Measurements from ENCODE around the gene ADAM22.

The ADAM22 gene

DNA sequence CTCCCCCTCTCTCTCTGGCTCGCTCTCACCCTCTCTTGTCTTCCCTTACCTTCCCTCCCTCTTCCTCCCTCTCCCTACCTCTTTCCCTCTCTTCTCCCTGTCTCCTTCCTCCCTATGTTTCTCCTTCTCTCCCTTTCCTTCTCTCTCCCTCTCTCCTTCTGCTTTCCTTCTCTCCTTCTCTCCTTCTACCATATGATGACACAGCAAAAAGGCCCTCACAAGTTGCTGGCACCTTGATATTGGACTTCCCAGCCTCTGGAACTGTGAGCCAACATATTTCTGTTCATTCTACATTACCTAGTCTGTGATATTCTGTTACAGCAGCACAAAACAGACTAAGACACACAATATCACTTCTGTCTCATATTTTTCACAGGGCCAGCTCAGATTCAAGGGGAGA lies 135.0 kb downstream of the ADAM22 start:
- peaks cover 5% of the 10 kb centered on the region for H3K9me3 Mint-ChIP-seq
- H3K36me3 Mint-ChIP-seq (ENCODE audit: insufficient read depth) = peaks cover 2% of the 10 kb centered on the region
- no peak overlapping the region for H3K27ac Mint-ChIP-seq (ENCODE audit: low read depth)
- ATAC-seq (replicated peaks; ENCODE audit: extremely low read depth, poor library complexity, severe bottlenecking) (no peak), DNase-seq (ENCODE audit: low spot score in 2 of 2) (no peak)
- H3K4me1 Mint-ChIP-seq = no peaks in the 10 kb centered on the region
- no peaks in the 10 kb centered on the region for H3K27me3 Mint-ChIP-seq
- no peak overlapping the region for H3K4me3 Mint-ChIP-seq

GRCh38 chr7:88071994-88072714 lies 138.1 kb downstream of the ADAM22 start:
- H3K4me3 Mint-ChIP-seq = no peak overlapping the region
- H3K27me3 Mint-ChIP-seq = no peaks in the 10 kb centered on the region
- no peaks in the 10 kb centered on the region for H3K4me1 Mint-ChIP-seq
- peaks cover 2% of the 10 kb centered on the region for H3K36me3 Mint-ChIP-seq (ENCODE audit: insufficient read depth)
- H3K27ac Mint-ChIP-seq (ENCODE audit: low read depth) = no peak overlapping the region
- DNase-seq (ENCODE audit: low spot score in 2 of 2) (no peak), ATAC-seq (replicated peaks; ENCODE audit: extremely low read depth, poor library complexity, severe bottlenecking) (no peak)
- H3K9me3 Mint-ChIP-seq = peaks cover 5% of the 10 kb centered on the region

GRCh38 chr7:88072715-88073055 lies 138.6 kb downstream of the ADAM22 start:
- H3K4me1 Mint-ChIP-seq = no peaks in the 10 kb centered on the region
- DNase-seq (ENCODE audit: low spot score in 2 of 2) (no peak), ATAC-seq (replicated peaks; ENCODE audit: extremely low read depth, poor library complexity, severe bottlenecking) (no peak)
- H3K4me3 Mint-ChIP-seq = no peak overlapping the region
- H3K36me3 Mint-ChIP-seq (ENCODE audit: insufficient read depth) = peaks cover 2% of the 10 kb centered on the region
- H3K27ac Mint-ChIP-seq (ENCODE audit: low read depth) = no peak overlapping the region
- H3K27me3 Mint-ChIP-seq = no peaks in the 10 kb centered on the region
- H3K9me3 Mint-ChIP-seq = peaks cover 5% of the 10 kb centered on the region

- peaks cover 2% of the 10 kb centered on the region for H3K36me3 Mint-ChIP-seq (ENCODE audit: insufficient read depth)
These were observed 139.6 kb downstream of the ADAM22 start for GRCh38 chr7:88073626-88074025.

GRCh38 chr7:88075216-88075615 lies 141.2 kb downstream of the ADAM22 start:
- DNase-seq (ENCODE audit: low spot score in 2 of 2) = no peak
- no peak overlapping the region for H3K27ac Mint-ChIP-seq (ENCODE audit: low read depth)
- H3K4me1 Mint-ChIP-seq = no peaks in the 10 kb centered on the region
- H3K4me3 Mint-ChIP-seq = no peak overlapping the region
- ATAC-seq (replicated peaks; ENCODE audit: extremely low read depth, poor library complexity, severe bottlenecking) = no peak
- peaks cover 2% of the 10 kb centered on the region for H3K36me3 Mint-ChIP-seq (ENCODE audit: insufficient read depth)
- H3K27me3 Mint-ChIP-seq = no peaks in the 10 kb centered on the region
- peaks cover 2% of the 10 kb centered on the region for H3K9me3 Mint-ChIP-seq

More at GRCh38 chr7:88073626-88074025, 139.6 kb downstream of the ADAM22 start:
- H3K27me3 Mint-ChIP-seq = no peaks in the 10 kb centered on the region
- DNase-seq (ENCODE audit: low spot score in 2 of 2) (no peak), ATAC-seq (replicated peaks; ENCODE audit: extremely low read depth, poor library complexity, severe bottlenecking) (no peak)
- no peak overlapping the region for H3K27ac Mint-ChIP-seq (ENCODE audit: low read depth)
- H3K9me3 Mint-ChIP-seq = peaks cover 5% of the 10 kb centered on the region
- H3K4me1 Mint-ChIP-seq = no peaks in the 10 kb centered on the region
- H3K4me3 Mint-ChIP-seq = no peak overlapping the region

- no peaks in the 10 kb centered on the region for H3K27me3 Mint-ChIP-seq
- no peaks in the 10 kb centered on the region for H3K4me1 Mint-ChIP-seq
- ATAC-seq (replicated peaks; ENCODE audit: extremely low read depth, poor library complexity, severe bottlenecking) = no peak
- peaks cover 6% of the 10 kb centered on the region for H3K9me3 Mint-ChIP-seq
- peaks cover 4% of the 10 kb centered on the region for H3K36me3 Mint-ChIP-seq (ENCODE audit: insufficient read depth)
- H3K27ac Mint-ChIP-seq (ENCODE audit: low read depth) = no peak overlapping the region
- no peak for DNase-seq (ENCODE audit: low spot score in 2 of 2)
- no peak overlapping the region for H3K4me3 Mint-ChIP-seq
These were observed 149.8 kb downstream of the ADAM22 start for GRCh38 chr7:88083883-88084282.

DNA sequence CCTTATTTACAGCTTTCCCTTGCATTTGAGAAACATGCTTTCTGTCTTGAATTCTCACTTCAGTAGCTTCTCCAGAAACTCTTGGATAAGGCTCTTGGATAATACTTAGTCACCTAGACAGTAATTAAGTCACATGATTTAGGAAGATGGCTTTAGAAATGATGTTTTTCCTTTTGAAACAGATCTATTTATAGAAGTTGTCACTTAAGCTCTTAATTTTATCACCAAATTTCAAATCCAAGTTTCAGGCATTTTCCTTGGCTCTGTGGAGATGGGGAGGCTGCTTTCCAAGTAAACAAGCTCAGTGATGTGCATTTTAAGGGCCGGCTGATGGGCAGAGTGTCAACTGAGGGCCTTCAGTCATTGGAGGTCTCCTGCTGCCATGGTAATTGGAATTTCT lies 155.5 kb downstream of the ADAM22 start:
- no peaks in the 10 kb centered on the region for H3K9me3 Mint-ChIP-seq
- H3K4me1 Mint-ChIP-seq = peaks cover 20% of the 10 kb centered on the region
- H3K36me3 Mint-ChIP-seq (ENCODE audit: insufficient read depth) = no peaks in the 10 kb centered on the region
- no peak for ATAC-seq (replicated peaks; ENCODE audit: extremely low read depth, poor library complexity, severe bottlenecking)
- no peaks in the 10 kb centered on the region for H3K27me3 Mint-ChIP-seq
- DNase-seq (ENCODE audit: low spot score in 2 of 2) = no peak
- H3K27ac Mint-ChIP-seq (ENCODE audit: low read depth) = no peak overlapping the region
- no peak overlapping the region for H3K4me3 Mint-ChIP-seq

DNA sequence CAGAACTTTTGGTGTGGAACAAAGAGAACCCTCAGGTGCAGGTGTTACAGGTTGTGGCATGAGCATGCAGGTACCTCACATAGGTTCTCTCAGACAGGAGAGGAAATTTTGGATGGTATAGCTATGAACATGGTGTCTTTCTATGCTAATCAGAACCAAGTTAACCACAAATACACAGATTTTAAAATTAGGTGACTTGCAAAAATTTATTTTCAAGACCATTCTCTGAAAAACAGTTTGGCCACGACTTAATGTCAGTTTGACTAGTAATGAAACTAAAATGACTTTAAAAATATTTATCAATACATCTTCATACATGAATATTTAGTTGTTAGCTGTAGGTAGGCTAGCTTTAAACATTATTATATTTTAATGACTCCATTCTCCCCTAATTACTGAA lies 156.2 kb downstream of the ADAM22 start:
- Mint-ChIP-seq H3K4me1 (peaks cover 20% of the 10 kb centered on the region), H3K4me3 (no peak overlapping the region), H3K27ac (ENCODE audit: low read depth) (peak overlapping the region; percentile 41), H3K27me3 (no peaks in the 10 kb centered on the region), H3K36me3 (ENCODE audit: insufficient read depth) (no peaks in the 10 kb centered on the region), H3K9me3 (no peaks in the 10 kb centered on the region)
- DNase-seq (ENCODE audit: low spot score in 2 of 2) (no peak), ATAC-seq (replicated peaks; ENCODE audit: extremely low read depth, poor library complexity, severe bottlenecking) (no peak)

- DNase-seq (ENCODE audit: low spot score in 2 of 2) (no peak), ATAC-seq (replicated peaks; ENCODE audit: extremely low read depth, poor library complexity, severe bottlenecking) (peak; percentile 54)
These were observed 156.6 kb downstream of the ADAM22 start for GRCh38 chr7:88090671-88091070.

DNA sequence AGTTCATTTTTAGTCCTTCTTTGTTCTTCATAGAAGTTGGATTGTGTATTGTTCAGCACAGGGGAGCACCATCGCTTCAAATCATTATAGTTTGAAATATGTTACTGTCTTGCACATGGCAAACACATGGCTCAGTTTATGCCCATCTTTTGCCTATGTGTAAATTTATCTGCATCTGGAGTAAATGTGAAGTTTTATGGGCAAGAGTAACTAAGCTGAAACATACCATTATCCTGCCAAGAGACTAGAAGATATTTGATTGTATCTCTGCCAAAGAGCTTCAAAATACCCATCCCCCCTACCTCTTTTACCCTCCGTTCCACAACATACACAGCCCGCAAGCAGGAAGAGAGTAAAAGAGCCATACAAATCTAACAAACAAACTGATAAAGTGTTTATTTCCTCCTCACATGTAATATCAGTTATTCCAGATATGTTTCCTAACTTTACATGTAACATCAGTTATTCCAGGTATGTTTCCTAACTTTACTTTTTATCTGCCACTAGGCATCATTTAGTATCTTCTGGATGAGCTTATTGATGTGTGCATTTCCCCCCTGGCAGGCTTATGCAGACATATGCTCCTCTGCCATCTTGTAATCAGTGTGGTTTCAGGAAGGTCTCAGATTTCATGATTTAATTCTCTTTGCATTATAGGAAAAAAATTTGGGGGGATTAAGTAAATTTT lies 158.1 kb downstream of the ADAM22 start:
- DNase-seq (ENCODE audit: low spot score in 2 of 2) = no peak
- H3K36me3 Mint-ChIP-seq (ENCODE audit: insufficient read depth) = no peaks in the 10 kb centered on the region
- H3K4me1 Mint-ChIP-seq = peaks cover 20% of the 10 kb centered on the region
- ATAC-seq (replicated peaks; ENCODE audit: extremely low read depth, poor library complexity, severe bottlenecking) = no peak
- no peak overlapping the region for H3K4me3 Mint-ChIP-seq
- H3K27me3 Mint-ChIP-seq = no peaks in the 10 kb centered on the region
- H3K9me3 Mint-ChIP-seq = no peaks in the 10 kb centered on the region
- no peak overlapping the region for H3K27ac Mint-ChIP-seq (ENCODE audit: low read depth)

More at GRCh38 chr7:88090671-88091070, 156.6 kb downstream of the ADAM22 start:
- peak overlapping the region; percentile 41 for H3K27ac Mint-ChIP-seq (ENCODE audit: low read depth)
- H3K27me3 Mint-ChIP-seq = no peaks in the 10 kb centered on the region
- H3K9me3 Mint-ChIP-seq = no peaks in the 10 kb centered on the region
- H3K36me3 Mint-ChIP-seq (ENCODE audit: insufficient read depth) = no peaks in the 10 kb centered on the region
- no peak overlapping the region for H3K4me3 Mint-ChIP-seq
- H3K4me1 Mint-ChIP-seq = peaks cover 20% of the 10 kb centered on the region

- no peak overlapping the region for H3K27ac Mint-ChIP-seq (ENCODE audit: low read depth)
- no peak for DNase-seq (ENCODE audit: low spot score in 2 of 2)
These were observed 158.6 kb downstream of the ADAM22 start for GRCh38 chr7:88092676-88092999.

DNA sequence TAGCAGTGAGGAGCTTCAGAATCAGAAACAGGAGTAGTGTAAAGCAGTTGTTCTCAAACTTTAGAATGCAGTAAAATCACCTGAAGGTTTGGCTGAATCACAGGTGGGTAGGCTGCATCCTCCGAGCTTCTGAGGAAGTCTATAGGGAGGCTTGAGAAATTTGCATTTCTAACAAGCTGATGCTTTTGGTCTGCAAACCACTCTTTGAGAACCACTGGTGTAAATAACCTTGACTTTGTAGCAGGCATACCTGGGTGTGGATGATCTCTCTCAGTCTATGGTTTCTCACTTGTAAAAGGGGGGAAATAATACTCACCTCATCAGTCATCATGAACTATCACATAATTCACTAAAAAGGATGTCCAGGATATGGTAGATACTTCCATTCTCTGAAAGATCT lies 167.7 kb downstream of the ADAM22 start:
- no peaks in the 10 kb centered on the region for H3K4me1 Mint-ChIP-seq
- no peak for DNase-seq (ENCODE audit: low spot score in 2 of 2)
- H3K4me3 Mint-ChIP-seq = no peak overlapping the region
- ATAC-seq (replicated peaks; ENCODE audit: extremely low read depth, poor library complexity, severe bottlenecking) = no peak
- H3K27ac Mint-ChIP-seq (ENCODE audit: low read depth) = no peak overlapping the region
- H3K9me3 Mint-ChIP-seq = no peaks in the 10 kb centered on the region
- no peaks in the 10 kb centered on the region for H3K27me3 Mint-ChIP-seq
- peaks cover 2% of the 10 kb centered on the region for H3K36me3 Mint-ChIP-seq (ENCODE audit: insufficient read depth)

More at GRCh38 chr7:88092676-88092999, 158.6 kb downstream of the ADAM22 start:
- Mint-ChIP-seq H3K4me1 (peaks cover 20% of the 10 kb centered on the region), H3K27me3 (no peaks in the 10 kb centered on the region), H3K9me3 (no peaks in the 10 kb centered on the region), H3K4me3 (no peak overlapping the region), H3K36me3 (ENCODE audit: insufficient read depth) (no peaks in the 10 kb centered on the region)
- no peak for ATAC-seq (replicated peaks; ENCODE audit: extremely low read depth, poor library complexity, severe bottlenecking)

DNA sequence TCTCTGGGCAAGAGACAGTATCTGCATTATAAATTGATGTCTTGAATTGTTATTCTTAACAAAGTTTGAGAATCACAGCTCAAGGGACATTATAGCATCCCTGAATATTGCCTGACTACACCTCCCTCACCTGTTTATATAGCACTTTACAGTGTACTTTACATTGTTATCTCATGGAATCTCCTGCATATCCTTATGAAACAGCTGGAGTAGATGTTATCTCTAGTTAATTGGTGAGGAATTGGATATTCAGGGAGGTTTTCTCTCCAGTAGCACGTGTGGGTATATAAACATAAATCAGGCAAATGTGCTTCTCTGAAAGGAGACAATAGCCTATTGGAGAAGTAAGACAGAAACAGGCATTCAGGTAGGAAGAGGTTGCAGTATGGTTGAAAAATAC lies 168.6 kb downstream of the ADAM22 start:
- ATAC-seq (replicated peaks; ENCODE audit: extremely low read depth, poor library complexity, severe bottlenecking) = no peak
- peaks cover 2% of the 10 kb centered on the region for H3K36me3 Mint-ChIP-seq (ENCODE audit: insufficient read depth)
- no peaks in the 10 kb centered on the region for H3K9me3 Mint-ChIP-seq
- H3K4me1 Mint-ChIP-seq = no peaks in the 10 kb centered on the region
- no peaks in the 10 kb centered on the region for H3K27me3 Mint-ChIP-seq
- H3K4me3 Mint-ChIP-seq = no peak overlapping the region
- no peak overlapping the region for H3K27ac Mint-ChIP-seq (ENCODE audit: low read depth)
- DNase-seq (ENCODE audit: low spot score in 2 of 2) = no peak
